ENCODE measurements around the gene LRIG2.
"Not testable (repeated sequence)": the region's sequence is repeated elsewhere in the genome, so short reads cannot be mapped to it uniquely, and the experiment has no call there.

Gene LRIG2, protein sequence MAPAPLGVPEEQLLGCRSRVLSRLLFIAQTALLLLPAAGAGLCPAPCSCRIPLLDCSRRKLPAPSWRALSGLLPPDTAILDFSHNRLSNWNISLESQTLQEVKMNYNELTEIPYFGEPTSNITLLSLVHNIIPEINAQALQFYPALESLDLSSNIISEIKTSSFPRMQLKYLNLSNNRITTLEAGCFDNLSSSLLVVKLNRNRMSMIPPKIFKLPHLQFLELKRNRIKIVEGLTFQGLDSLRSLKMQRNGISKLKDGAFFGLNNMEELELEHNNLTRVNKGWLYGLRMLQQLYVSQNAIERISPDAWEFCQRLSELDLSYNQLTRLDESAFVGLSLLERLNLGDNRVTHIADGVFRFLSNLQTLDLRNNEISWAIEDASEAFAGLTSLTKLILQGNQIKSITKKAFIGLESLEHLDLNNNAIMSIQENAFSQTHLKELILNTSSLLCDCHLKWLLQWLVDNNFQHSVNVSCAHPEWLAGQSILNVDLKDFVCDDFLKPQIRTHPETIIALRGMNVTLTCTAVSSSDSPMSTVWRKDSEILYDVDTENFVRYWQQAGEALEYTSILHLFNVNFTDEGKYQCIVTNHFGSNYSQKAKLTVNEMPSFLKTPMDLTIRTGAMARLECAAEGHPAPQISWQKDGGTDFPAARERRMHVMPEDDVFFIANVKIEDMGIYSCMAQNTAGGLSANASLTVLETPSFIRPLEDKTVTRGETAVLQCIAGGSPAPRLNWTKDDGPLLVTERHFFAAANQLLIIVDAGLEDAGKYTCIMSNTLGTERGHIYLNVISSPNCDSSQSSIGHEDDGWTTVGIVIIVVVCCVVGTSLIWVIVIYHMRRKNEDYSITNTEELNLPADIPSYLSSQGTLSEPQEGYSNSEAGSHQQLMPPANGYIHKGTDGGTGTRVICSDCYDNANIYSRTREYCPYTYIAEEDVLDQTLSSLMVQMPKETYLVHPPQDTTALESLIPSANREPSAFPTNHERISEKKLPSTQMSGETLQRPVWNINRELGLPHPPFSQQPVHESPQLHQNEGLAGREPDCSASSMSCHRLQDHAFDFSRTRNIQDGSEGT

GRCh38 chr1:113072757-113073478, at the start of gene LRIG2:
TSS of gene LRIG2 (plus strand) at chr1:113073198. CDS start at chr1:113073407, 209 bp downstream.
- DNase-seq (ENCODE audit: low read depth in 2 of 2, low spot score in 1 of 2): peak; percentile 94 to 96

- not testable (repeated sequence) for DNase-seq (ENCODE audit: low read depth in 2 of 2, low spot score in 1 of 2)
These were observed 49.7 kb upstream of the LRIG2 start for GRCh38 chr1:113023316-113023715.

DNA sequence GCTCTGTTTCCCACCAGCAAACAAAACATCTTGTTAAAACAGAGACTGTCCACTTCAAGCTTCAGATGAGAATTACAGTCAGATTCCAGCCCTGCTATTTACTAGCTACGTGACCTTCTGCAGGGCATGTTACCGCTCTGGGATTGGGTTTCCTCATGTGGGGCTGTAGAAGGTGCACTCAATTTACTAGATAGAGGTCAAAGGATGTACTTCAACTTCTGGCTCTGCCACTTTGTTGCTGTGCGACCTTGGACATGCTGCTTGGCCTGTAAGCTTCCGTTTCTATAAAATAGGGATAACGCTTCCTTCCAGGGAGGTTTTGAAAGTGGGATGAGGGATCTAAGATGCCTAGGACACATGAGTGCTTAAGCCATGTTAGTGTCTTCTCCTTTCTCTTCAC, 46.0 kb upstream of the LRIG2 start:
- DNase-seq (ENCODE audit: low read depth in 2 of 2, low spot score in 1 of 2): no peak

GRCh38 chr1:113027449-113027848, 45.5 kb upstream of the LRIG2 start:
- DNase-seq (ENCODE audit: low read depth in 2 of 2, low spot score in 1 of 2): no peak

GRCh38 chr1:113029822-113030221, 43.2 kb upstream of the LRIG2 start:
- no peak for DNase-seq (ENCODE audit: low read depth in 2 of 2, low spot score in 1 of 2)

GRCh38 chr1:113031171-113031933, 41.6 kb upstream of the LRIG2 start:
- DNase-seq (ENCODE audit: low read depth in 2 of 2, low spot score in 1 of 2): no peak

- no peak for DNase-seq (ENCODE audit: low read depth in 2 of 2, low spot score in 1 of 2)
These were observed 37.9 kb upstream of the LRIG2 start for GRCh38 chr1:113035086-113035485.

- DNase-seq (ENCODE audit: low read depth in 2 of 2, low spot score in 1 of 2): no peak
These were observed 36.2 kb upstream of the LRIG2 start for GRCh38 chr1:113036639-113037321.

GRCh38 chr1:113040041-113040440, 33.0 kb upstream of the LRIG2 start:
- DNase-seq (ENCODE audit: low read depth in 2 of 2, low spot score in 1 of 2): no peak

DNA sequence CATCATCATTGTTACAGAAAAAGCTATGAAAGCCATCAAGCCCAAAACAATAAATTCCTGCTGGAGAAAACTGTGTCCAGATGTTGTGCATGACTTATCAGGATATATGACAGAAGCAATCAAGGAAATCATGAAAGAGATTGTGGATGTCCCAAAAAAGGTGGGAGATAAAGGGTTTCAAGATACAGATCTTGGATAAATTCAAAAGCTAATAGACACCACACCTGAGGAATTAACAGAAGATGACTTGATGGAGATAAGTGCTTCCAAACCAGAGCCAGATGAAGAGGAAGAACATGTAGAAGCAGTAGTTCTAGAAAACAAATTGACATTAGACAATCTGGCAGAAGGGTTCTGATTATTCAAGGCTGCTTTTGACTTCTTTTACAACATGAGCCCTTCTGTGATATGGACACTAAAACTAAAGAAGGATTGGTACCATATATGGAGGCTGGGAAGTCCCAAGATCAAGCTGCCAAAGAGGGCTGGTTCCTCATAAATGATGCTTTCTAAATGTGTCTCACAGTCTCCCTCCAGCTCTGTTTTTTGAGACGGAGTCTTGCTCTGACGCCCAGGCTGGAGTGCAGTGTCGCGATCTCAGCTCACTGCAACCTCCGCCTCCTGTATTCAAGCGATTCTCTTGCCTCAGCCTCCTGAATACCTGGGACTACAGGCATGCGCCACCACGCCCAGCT, 32.1 kb upstream of the LRIG2 start:
- DNase-seq (ENCODE audit: low read depth in 2 of 2, low spot score in 1 of 2): no peak

DNA sequence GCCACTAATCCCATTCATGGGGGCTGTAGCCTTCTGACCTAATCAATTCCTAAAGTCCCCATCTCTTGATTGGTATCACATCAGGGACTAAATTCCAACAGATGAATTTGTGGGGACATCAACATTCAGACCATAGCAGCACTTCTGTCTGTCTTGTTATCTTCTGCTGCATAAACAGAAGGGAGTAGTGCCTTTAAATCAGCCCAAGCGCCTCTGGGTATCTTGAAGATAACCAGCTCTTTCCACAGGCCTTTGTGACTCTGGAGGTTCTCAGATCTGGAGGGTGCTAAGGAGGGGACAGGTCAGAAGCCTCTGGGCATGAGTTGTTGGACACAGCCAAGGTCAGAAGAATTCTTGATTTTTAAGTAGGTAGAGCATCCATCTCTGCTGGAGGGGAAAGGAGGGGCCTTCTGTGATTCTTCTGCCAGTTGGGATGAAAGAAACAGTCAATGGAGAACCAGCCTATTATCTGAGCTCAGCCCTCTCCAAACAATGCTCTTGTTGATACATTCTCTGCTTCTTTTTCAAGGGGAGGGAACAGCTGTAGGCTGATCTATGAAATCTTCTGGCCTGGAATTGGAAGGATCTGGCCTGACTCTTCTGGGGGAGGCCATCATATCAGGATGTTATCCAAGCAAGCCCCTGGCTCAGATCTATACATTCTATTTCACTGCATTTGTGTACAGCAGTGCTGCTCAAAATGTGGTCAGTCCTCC, 31.3 kb upstream of the LRIG2 start:
- no peak for DNase-seq (ENCODE audit: low read depth in 2 of 2, low spot score in 1 of 2)

DNA sequence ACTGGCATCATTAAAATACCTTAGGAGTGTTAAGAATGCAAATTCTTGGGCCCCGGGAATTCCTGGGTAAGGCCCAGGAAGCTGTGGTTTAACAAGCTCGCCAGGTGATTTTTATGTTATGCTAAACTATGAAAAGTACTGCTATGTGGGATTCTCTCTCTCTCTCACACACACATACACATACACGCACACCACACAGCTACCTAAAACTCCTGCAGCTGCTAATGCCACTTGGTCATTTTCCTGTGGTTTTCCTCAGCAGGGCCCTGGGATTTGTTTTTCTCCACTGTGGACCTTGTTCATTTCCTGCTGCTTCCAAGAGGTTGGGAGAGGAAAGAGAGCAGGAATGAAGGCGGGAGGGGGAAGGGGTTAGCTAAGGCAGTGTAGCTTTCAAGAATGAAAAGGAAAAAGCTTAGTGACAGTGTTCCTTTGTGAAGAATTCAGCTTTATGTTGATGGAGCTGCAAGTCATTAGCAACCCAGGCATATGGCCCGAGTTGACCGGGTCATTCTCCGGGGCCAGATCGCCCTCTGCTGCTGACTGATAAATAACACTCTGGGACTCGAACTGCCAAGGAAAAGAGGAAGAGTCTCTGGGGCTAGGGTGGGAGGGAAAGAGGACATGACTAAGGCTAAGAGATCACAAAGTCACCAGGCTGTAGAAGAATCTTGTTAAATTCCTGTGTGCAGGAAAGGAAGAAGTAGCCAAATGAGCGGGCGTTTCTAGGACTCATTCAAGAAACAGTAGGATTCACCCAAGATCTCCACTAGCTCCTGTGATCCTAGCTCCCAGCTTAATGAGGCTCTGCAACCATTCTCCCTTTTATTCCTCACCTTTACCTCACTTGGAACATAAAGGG, 30.5 kb upstream of the LRIG2 start:
- DNase-seq (ENCODE audit: low read depth in 2 of 2, low spot score in 1 of 2): no peak

DNA sequence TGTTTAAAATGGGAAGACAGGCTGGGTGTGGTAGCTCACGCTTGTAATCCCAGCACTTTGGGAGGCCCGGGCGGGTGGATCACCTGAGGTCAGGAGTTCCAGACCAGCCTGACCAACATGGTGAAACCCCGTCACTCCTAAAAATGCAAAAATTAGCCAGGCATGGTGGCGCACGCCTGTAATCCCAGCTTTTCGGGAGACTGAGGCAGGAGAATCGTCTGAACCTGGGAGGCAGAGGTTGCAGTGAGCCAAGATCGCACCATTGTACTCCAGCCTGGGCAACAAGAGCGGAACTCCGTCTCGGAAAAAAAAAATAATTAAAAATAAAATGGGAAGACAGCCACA, 29.9 kb upstream of the LRIG2 start:
- not testable (repeated sequence) for DNase-seq (ENCODE audit: low read depth in 2 of 2, low spot score in 1 of 2)

GRCh38 chr1:113046569-113046968, 26.4 kb upstream of the LRIG2 start:
- no peak for DNase-seq (ENCODE audit: low read depth in 2 of 2, low spot score in 1 of 2)

DNA sequence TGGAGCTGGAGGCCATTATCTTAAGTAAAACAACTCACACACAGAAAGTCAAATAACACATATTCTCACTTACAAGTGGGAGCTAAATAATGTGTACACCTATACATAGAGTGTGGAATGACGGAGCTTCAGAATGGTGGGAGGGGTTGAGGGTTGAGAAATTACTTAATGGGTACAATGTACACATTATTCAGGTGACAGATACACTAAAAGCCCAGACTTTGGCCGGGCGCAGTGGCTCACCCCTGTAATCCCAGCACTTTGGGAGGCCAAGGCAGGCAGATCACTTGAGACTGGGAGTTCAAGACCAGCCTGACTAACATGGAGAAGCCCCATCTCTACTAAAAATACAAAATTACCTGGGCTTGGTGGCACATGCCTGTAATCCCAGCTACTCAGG, 24.9 kb upstream of the LRIG2 start:
- no peak for DNase-seq (ENCODE audit: low read depth in 2 of 2, low spot score in 1 of 2)

- no peak for DNase-seq (ENCODE audit: low read depth in 2 of 2, low spot score in 1 of 2)
These were observed 19.5 kb upstream of the LRIG2 start for GRCh38 chr1:113053344-113054126.

DNA sequence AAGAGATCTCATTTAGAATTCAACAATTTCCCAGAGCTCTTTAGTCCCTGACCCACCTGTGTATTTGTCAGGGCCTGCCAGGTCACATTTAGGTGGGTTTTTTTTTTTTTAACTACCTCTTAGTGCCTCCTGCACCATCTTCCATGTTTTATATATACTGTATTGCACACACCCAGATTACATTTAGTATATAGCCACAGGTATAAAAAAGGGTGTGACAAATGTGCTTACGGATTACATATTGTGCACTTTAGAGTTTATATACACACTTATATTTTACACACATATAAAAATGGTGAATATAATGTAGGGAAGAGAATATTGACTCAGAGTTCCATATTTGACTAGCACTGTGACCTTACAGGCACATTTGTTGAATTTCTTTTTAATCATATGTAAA, 17.4 kb upstream of the LRIG2 start:
- no peak for DNase-seq (ENCODE audit: low read depth in 2 of 2, low spot score in 1 of 2)

Data from stimulated activated CD8-positive, alpha-beta memory T cell treated with anti-CD3 and anti-CD28 coated beads, Interleukin-4, amount 100 ng/mL, for 1 hour (primary cell).